Natural killer cell treated with Interleukin-12 subunit alpha and Interleukin-12 subunit beta and Interleukin-15 and Interleukin-18, amount 100 ng/mL, for 72 hours (primary cell): ENCODE measurements around the gene SGSM2. TPM values are rescaled to one million over a fixed set of nuclear protein-coding genes. Genes with fewer than 3 reads are reported as not detected.
"Not testable (repeated sequence)": the region's sequence is repeated elsewhere in the genome, so short reads cannot be mapped to it uniquely, and the experiment has no call there.

Experiments
- ATAC-seq, 2 donors: fragments of 150-1000 bp; cut with Tn5 transposase in 1 of 2; sonication (Bioruptor Pico), chemical (Tn5 transposase) in 1 of 2; 2 replicates each; pipeline ENCODE4 v1.10.0; 2021
- DNase-seq: peaks from one replicate; pipeline ENCODE4 v3.0.0; 2022; ENCODE audit warnings: low spot score
- H3K27ac Mint-ChIP-seq, 2 donors: 1 replicate in 1 of 2; 2 replicates in 1 of 2; pipeline ENCODE4 v1.8.0; 2022; ENCODE audit warnings: mixed read lengths in 2 of 2, mild to moderate bottlenecking in 1 of 2, moderate library complexity in 1 of 2
- H3K27me3 Mint-ChIP-seq, 2 donors: 1 replicate in 1 of 2; 2 replicates in 1 of 2; pipeline ENCODE4 v1.8.0; 2022; ENCODE audit warnings: mixed read lengths in 2 of 2
- H3K36me3 Mint-ChIP-seq: one replicate; pipeline ENCODE4 v1.8.0; 2022; ENCODE audit warnings: mixed read lengths
- H3K4me1 Mint-ChIP-seq, 2 donors: 1 replicate in 1 of 2; 2 replicates in 1 of 2; pipeline ENCODE4 v1.8.0; 2022; ENCODE audit warnings: low read depth in 2 of 2, mixed read lengths in 2 of 2, mild to moderate bottlenecking in 1 of 2
- H3K4me3 Mint-ChIP-seq: one replicate; pipeline ENCODE4 v1.8.0; 2022; ENCODE audit warnings: mixed read lengths
- H3K9me3 Mint-ChIP-seq: 2 replicates; pipeline ENCODE4 v1.8.0; 2022; ENCODE audit warnings: mixed read lengths
- total RNA-seq, 2 donors: library from RNA; stranded (reverse); gene quantifications; one replicate each; pipeline ENCODE4 v1.2.3, GENCODE V29; 2022

Gene SGSM2
- total RNA-seq: 10 to 100 TPM; 16.6 to 54.8 TPM

GRCh38 chr17:2336852-2337543 is at the start of gene SGSM2:
Gene SGSM2, plus strand, starts transcription at chr17:2337501. Its CDS starts 188 bp downstream, at chr17:2337689.
- peak; percentile 64 for DNase-seq
- H3K4me1 Mint-ChIP-seq: peaks cover 0 to 22% of the 10 kb centered on the region in 2 donors
- H3K4me3 Mint-ChIP-seq: peak within 1 kb of the TSS; percentile 80
- ATAC-seq: peak; percentile 64
- no peaks in the 10 kb centered on the region for H3K27me3 Mint-ChIP-seq
- H3K9me3 Mint-ChIP-seq: no peaks in the 10 kb centered on the region
- peaks cover 6% of the 10 kb centered on the region for H3K36me3 Mint-ChIP-seq
- H3K27ac Mint-ChIP-seq: peak within 1 kb of the TSS; percentile 90 to 95

DNA sequence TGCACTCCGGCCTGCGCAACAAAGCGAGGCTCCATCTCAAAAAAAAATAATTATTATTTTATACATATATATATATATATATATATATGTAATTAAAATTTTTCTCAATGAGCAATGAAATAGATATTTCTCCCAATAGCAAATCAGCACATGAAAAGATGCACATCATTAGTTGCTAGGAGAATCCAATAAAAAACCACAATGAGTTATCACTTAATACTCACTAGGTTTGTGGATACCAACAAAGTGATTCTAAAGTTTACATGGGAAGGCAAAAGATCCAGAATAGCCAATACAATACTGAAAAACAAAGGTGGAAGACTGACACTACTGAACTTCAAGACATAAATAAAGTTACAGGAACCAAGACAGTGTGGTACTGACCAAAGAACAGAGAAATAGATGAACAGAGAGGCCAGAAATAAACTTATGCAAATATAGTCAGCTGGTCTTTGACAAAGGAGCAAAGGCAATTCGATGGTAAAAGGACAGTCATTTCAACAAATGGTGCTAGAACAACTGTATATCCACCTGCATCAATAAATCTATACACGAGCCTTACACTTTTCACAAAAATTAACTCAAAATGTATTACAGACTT is 47.3 kb upstream of the SGSM2 start:
- Mint-ChIP-seq H3K27me3 (no peaks in the 10 kb centered on the region), H3K27ac (no peak overlapping the region), H3K4me1 (peaks cover 2 to 11% of the 10 kb centered on the region in 2 donors), H3K9me3 (no peaks in the 10 kb centered on the region), H3K4me3 (no peak overlapping the region), H3K36me3 (peaks cover 46% of the 10 kb centered on the region)
- ATAC-seq (no peak), DNase-seq (no peak)

- no peak overlapping the region for H3K27ac Mint-ChIP-seq
- ATAC-seq (no peak), DNase-seq (no peak)
- H3K36me3 Mint-ChIP-seq: peaks cover 57% of the 10 kb centered on the region
- peaks cover 15 to 25% of the 10 kb centered on the region in 2 donors for H3K4me1 Mint-ChIP-seq
- no peaks in the 10 kb centered on the region for H3K27me3 Mint-ChIP-seq
- H3K9me3 Mint-ChIP-seq: no peaks in the 10 kb centered on the region
- no peak overlapping the region for H3K4me3 Mint-ChIP-seq
These were observed 45.2 kb upstream of the SGSM2 start for GRCh38 chr17:2292100-2292499.

- H3K9me3 Mint-ChIP-seq: no peaks in the 10 kb centered on the region
- no peaks in the 10 kb centered on the region for H3K27me3 Mint-ChIP-seq
- no peak overlapping the region for H3K4me3 Mint-ChIP-seq
- H3K36me3 Mint-ChIP-seq: peaks cover 61% of the 10 kb centered on the region
- peaks cover 27 to 48% of the 10 kb centered on the region in 2 donors for H3K4me1 Mint-ChIP-seq
- ATAC-seq (peak in 1 of 2 donors; percentile 60), DNase-seq (no peak)
- H3K27ac Mint-ChIP-seq: peak overlapping the region in 1 of 2 donors; percentile 11
These were observed 41.7 kb upstream of the SGSM2 start for GRCh38 chr17:2295575-2295974.

GRCh38 chr17:2297023-2297422 is 40.3 kb upstream of the SGSM2 start:
- Mint-ChIP-seq H3K4me3 (no peak overlapping the region), H3K4me1 (peaks cover 38 to 56% of the 10 kb centered on the region in 2 donors), H3K36me3 (peaks cover 48% of the 10 kb centered on the region), H3K27me3 (no peaks in the 10 kb centered on the region), H3K27ac (no peak overlapping the region), H3K9me3 (no peaks in the 10 kb centered on the region)
- no peak for ATAC-seq
- DNase-seq: no peak

GRCh38 chr17:2299136-2299535 is 38.2 kb upstream of the SGSM2 start:
- Mint-ChIP-seq H3K36me3 (peaks cover 39% of the 10 kb centered on the region), H3K27me3 (no peaks in the 10 kb centered on the region), H3K9me3 (no peaks in the 10 kb centered on the region), H3K4me3 (no peak overlapping the region), H3K27ac (no peak overlapping the region), H3K4me1 (peaks cover 43 to 51% of the 10 kb centered on the region in 2 donors)
- DNase-seq (no peak), ATAC-seq (no peak)

DNA sequence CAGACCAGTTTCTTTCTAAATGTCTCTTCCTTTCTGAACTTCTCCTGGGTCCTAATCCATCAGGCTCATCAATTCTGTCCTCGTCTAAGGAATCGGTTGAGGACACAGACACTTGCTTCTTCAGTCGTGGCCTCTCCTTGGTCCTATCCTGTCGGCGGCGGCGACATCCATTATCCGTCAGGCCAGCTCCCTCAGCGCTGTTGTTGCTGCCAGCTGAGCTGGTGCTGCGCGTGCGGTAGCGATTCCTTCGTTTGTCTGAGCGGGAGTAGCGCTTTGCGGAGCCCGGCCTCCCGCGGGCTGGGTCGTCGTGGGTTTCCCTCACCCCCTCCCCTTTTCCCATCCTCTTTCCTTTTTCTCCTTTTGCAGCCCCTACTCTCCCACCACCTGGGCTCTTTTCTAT is 37.5 kb upstream of the SGSM2 start:
- Mint-ChIP-seq H3K4me1 (peaks cover 44 to 47% of the 10 kb centered on the region in 2 donors), H3K9me3 (no peaks in the 10 kb centered on the region), H3K4me3 (no peak overlapping the region), H3K27me3 (no peaks in the 10 kb centered on the region), H3K36me3 (peaks cover 34% of the 10 kb centered on the region), H3K27ac (peak overlapping the region in 1 of 2 donors; percentile 68)
- DNase-seq (no peak), ATAC-seq (no peak)

- DNase-seq (no peak), ATAC-seq (no peak)
- H3K27me3 Mint-ChIP-seq: no peaks in the 10 kb centered on the region
- H3K9me3 Mint-ChIP-seq: no peaks in the 10 kb centered on the region
- H3K4me1 Mint-ChIP-seq: peaks cover 42 to 43% of the 10 kb centered on the region in 2 donors
- H3K4me3 Mint-ChIP-seq: peak overlapping the region; percentile 86
- peak overlapping the region; percentile 46 to 78 for H3K27ac Mint-ChIP-seq
- H3K36me3 Mint-ChIP-seq: peaks cover 25% of the 10 kb centered on the region
These were observed 34.5 kb upstream of the SGSM2 start for GRCh38 chr17:2302778-2303203.

- H3K27ac Mint-ChIP-seq: peak within 1 kb of the TSS; percentile 46 to 78
- H3K36me3 Mint-ChIP-seq: peaks cover 22% of the 10 kb centered on the region
- DNase-seq: peak; percentile 92
- no peaks in the 10 kb centered on the region for H3K27me3 Mint-ChIP-seq
- H3K4me3 Mint-ChIP-seq: peak within 1 kb of the TSS; percentile 86
- no peaks in the 10 kb centered on the region for H3K9me3 Mint-ChIP-seq
- peak; percentile 94 to 97 for ATAC-seq
- peaks cover 39 to 42% of the 10 kb centered on the region in 2 donors for H3K4me1 Mint-ChIP-seq
These were observed 33.8 kb upstream of the SGSM2 start, which contains the start of the genes SMG6 and SRR for GRCh38 chr17:2303204-2304188. Gene SMG6, minus strand, starts transcription at chr17:2303785. Its CDS starts 65 bp downstream, at chr17:2303720. Gene SRR, plus strand, starts transcription at chr17:2303950. Its CDS starts 11,611 bp downstream, at chr17:2315561.

- H3K4me1 Mint-ChIP-seq: peaks cover 40 to 41% of the 10 kb centered on the region in 2 donors
These were observed 32.4 kb upstream of the SGSM2 start for GRCh38 chr17:2304931-2305330.

DNA sequence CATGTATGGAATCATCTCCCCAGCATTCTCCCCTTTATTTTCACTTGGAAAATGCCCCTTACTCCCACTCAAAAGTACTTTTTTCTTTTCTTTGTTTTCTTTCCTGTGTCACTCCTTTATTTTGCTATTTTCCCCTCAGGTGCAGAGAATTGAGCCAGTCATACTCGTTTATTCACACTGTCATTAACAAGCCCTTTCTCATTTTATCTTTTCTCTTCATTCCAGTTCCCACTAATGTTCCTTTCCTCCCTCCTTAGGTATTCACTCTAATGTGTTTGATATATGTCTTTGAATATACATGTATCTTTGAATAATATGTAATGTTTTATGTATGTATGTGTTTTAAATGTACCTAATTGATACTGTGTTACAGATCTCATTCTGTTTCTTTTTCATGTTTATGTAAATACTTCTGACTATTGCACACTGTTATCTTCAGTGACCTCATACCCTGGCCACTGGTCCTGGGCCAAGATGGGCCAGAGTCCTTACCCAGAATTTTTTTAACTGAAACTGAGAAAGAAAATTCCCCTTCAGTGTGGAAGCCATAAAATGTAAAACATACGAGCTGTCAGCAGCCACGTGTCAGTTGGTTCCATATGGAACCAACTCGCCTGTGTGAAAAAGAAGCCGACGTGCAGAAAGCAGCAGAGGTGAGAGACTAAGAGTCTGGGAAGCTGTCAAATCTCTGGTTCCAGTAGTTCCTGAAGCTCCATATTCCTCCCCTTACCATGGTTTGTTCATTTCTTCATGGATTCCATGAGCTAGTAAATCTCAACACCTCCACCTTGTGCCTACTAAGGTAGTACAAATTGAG is 27.8 kb upstream of the SGSM2 start:
- peaks cover 19 to 25% of the 10 kb centered on the region in 2 donors for H3K4me1 Mint-ChIP-seq
- H3K27ac Mint-ChIP-seq: peak overlapping the region in 1 of 2 donors; percentile 1
- ATAC-seq (no peak), DNase-seq (no peak)
- H3K27me3 Mint-ChIP-seq: no peaks in the 10 kb centered on the region
- H3K36me3 Mint-ChIP-seq: peaks cover 12% of the 10 kb centered on the region
- no peak overlapping the region for H3K4me3 Mint-ChIP-seq
- H3K9me3 Mint-ChIP-seq: no peaks in the 10 kb centered on the region

More at GRCh38 chr17:2304931-2305330, 32.4 kb upstream of the SGSM2 start:
- no peaks in the 10 kb centered on the region for H3K9me3 Mint-ChIP-seq
- peak overlapping the region in 1 of 2 donors; percentile 10 for H3K27ac Mint-ChIP-seq
- peaks cover 17% of the 10 kb centered on the region for H3K36me3 Mint-ChIP-seq
- no peaks in the 10 kb centered on the region for H3K27me3 Mint-ChIP-seq
- DNase-seq: no peak
- ATAC-seq: no peak
- H3K4me3 Mint-ChIP-seq: peak overlapping the region; percentile 72

DNA sequence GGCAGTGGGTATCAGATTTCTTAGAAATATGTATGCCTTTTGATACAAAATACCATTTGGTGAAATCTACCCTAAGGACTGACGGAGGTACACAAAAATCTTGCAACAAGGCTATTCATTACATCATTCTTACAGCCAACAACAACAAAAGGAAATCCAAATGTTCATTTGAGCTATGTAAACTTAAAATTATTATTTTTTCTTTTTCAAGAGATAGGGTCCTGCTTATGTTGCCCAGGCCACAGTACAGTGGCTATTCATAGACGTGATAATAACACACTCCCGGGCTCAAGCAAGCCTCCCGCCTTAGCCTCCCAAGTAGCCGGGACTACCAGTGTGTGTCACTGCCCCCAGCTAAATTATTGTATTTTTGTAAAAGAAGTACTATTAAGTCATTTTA is 24.6 kb upstream of the SGSM2 start:
- Mint-ChIP-seq H3K27me3 (no peaks in the 10 kb centered on the region), H3K4me3 (no peak overlapping the region), H3K9me3 (no peaks in the 10 kb centered on the region), H3K4me1 (peaks cover 3 to 6% of the 10 kb centered on the region in 2 donors), H3K36me3 (no peaks in the 10 kb centered on the region), H3K27ac (no peak overlapping the region)
- DNase-seq (no peak), ATAC-seq (no peak)

DNA sequence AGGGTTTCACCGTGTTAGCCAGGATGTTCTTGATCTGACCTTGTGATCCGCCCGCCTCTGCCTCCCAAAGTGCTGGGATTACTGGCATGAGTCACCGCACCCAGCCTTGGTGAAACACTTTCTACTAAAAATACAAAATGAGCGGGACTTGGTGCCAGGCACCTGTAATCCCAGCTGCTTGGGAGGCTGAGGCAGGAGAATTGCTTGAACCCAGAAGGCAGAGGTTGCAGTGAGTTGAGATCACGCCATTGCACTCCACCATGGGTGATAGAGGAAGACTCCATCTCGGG is 20.4 kb upstream of the SGSM2 start:
- H3K27ac Mint-ChIP-seq, DNase-seq, H3K27me3 Mint-ChIP-seq, H3K4me1 Mint-ChIP-seq, H3K9me3 Mint-ChIP-seq, H3K36me3 Mint-ChIP-seq, H3K4me3 Mint-ChIP-seq, ATAC-seq: not testable (repeated sequence)
